T-helper 1 cell treated with Interleukin-12 subunit alpha and Interleukin-12 subunit beta and Interleukin-4 antibody, amounts not matched to agents 30 μg/mL and 1 μg/mL, for 36 hours (primary cell): ENCODE data around the gene SH3PXD2A.

Source experiments
- H3K27ac Mint-ChIP-seq: one replicate; pipeline ENCODE4 v1.8.0; 2021; ENCODE audit warnings: mild to moderate bottlenecking, mixed read lengths
- H3K27me3 Mint-ChIP-seq: one replicate; pipeline ENCODE4 v1.8.0; 2021; ENCODE audit warnings: low read depth, mixed read lengths
- H3K36me3 Mint-ChIP-seq: one replicate; pipeline ENCODE4 v1.8.0; 2021; ENCODE audit warnings: low read depth, mixed read lengths
- H3K4me1 Mint-ChIP-seq: one replicate; pipeline ENCODE4 v1.8.0; 2021; ENCODE audit warnings: low read depth, mixed read lengths
- H3K4me3 Mint-ChIP-seq: one replicate; pipeline ENCODE4 v1.8.0; 2021; ENCODE audit warnings: mild to moderate bottlenecking, moderate library complexity, mixed read lengths
- H3K9me3 Mint-ChIP-seq: one replicate; pipeline ENCODE4 v1.8.0; 2021; ENCODE audit warnings: mixed read lengths

The SH3PXD2A gene

GRCh38 chr10:103592186-103593021 is 263.0 kb downstream of the SH3PXD2A start:
- no peaks in the 10 kb centered on the region for H3K9me3 Mint-ChIP-seq
- H3K4me3 Mint-ChIP-seq, result no peak overlapping the region
- no peak overlapping the region for H3K27ac Mint-ChIP-seq
- H3K4me1 Mint-ChIP-seq, result no peaks in the 10 kb centered on the region
- H3K36me3 Mint-ChIP-seq, result no peaks in the 10 kb centered on the region
- H3K27me3 Mint-ChIP-seq, result no peaks in the 10 kb centered on the region

- Mint-ChIP-seq H3K36me3 (no peaks in the 10 kb centered on the region), H3K4me3 (no peak overlapping the region), H3K9me3 (no peaks in the 10 kb centered on the region), H3K27ac (no peak overlapping the region), H3K27me3 (no peaks in the 10 kb centered on the region), H3K4me1 (no peaks in the 10 kb centered on the region)
These were observed 264.6 kb downstream of the SH3PXD2A start for GRCh38 chr10:103590744-103591291.

DNA sequence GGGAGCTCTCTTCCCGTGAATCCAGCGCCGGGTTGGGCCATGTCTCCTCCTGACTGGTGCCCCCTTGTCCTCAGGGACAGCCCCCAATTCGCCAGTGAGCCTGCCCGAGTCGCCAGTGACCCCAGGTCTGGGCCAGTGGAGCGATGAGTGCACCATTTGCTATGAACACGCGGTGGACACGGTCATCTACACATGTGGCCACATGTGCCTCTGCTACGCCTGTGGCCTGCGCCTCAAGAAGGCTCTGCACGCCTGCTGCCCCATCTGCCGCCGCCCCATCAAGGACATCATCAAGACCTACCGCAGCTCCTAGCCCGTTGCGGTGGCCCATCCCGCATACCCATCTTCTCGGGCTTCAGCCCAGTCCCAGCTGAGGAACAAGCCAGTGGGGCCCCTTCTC is 265.3 kb downstream of the SH3PXD2A start:
- no peaks in the 10 kb centered on the region for H3K27me3 Mint-ChIP-seq
- no peaks in the 10 kb centered on the region for H3K36me3 Mint-ChIP-seq
- no peak overlapping the region for H3K4me3 Mint-ChIP-seq
- H3K4me1 Mint-ChIP-seq, result peaks cover 2% of the 10 kb centered on the region
- no peaks in the 10 kb centered on the region for H3K9me3 Mint-ChIP-seq
- no peak overlapping the region for H3K27ac Mint-ChIP-seq

DNA sequence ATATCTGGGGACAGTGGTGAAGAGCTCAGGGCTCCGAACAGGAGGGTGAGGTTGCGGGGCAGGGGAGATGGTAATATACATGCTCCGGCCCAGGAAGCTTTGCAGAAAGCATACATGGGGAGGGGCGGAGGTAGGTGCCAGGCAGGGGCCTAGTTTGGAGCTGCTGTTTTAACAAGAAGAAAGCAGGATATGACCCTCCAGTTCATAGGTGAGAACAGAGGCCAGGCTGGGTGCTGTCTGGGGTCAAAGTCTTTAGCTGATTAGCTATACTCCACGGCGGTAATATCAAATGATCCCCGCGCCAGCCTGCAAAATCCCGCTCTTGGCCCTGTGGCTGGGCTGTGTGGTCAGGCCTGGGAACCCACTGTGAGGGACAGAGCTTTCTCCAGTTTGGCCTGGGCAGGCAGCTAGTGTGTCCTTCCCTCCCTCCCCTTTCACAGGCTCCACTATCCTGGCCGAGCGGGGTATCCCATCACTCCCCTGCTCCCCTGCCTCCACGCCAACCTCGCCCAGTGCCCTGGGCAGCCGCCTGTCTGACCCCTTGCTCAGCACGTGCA is 266.2 kb downstream of the SH3PXD2A start:
- Mint-ChIP-seq H3K36me3 (no peaks in the 10 kb centered on the region), H3K27ac (peak overlapping the region; percentile 16), H3K4me3 (no peak overlapping the region), H3K27me3 (no peaks in the 10 kb centered on the region), H3K9me3 (no peaks in the 10 kb centered on the region), H3K4me1 (peaks cover 3% of the 10 kb centered on the region)

- peaks cover 3% of the 10 kb centered on the region for H3K36me3 Mint-ChIP-seq
These were observed 268.3 kb downstream of the SH3PXD2A start for GRCh38 chr10:103587073-103587472.

DNA sequence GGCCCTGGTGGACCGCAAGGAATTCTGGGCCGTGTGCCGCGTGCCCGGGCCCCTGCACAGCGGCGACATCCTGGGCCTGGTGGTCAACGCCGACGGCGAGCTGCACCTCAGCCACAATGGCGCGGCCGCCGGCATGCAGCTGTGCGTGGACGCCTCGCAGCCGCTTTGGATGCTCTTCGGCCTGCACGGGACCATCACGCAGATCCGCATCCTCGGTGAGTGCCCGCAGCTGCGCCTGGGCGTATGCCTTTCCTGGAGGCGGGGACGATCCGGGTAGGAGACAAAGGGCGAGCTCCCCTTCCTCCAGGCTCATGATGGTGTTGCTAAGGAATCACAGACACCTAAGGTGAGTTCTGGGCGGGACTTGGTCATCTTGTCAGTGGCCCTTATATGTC is 270.4 kb downstream of the SH3PXD2A start:
- Mint-ChIP-seq H3K4me3 (no peak overlapping the region), H3K36me3 (peaks cover 3% of the 10 kb centered on the region), H3K27ac (no peak overlapping the region), H3K9me3 (no peaks in the 10 kb centered on the region), H3K27me3 (peaks cover 5% of the 10 kb centered on the region), H3K4me1 (peaks cover 9% of the 10 kb centered on the region)

More at GRCh38 chr10:103587073-103587472, 268.3 kb downstream of the SH3PXD2A start:
- Mint-ChIP-seq H3K4me3 (no peak overlapping the region), H3K27ac (no peak overlapping the region), H3K9me3 (no peaks in the 10 kb centered on the region), H3K27me3 (peaks cover 5% of the 10 kb centered on the region), H3K4me1 (peaks cover 8% of the 10 kb centered on the region)

DNA sequence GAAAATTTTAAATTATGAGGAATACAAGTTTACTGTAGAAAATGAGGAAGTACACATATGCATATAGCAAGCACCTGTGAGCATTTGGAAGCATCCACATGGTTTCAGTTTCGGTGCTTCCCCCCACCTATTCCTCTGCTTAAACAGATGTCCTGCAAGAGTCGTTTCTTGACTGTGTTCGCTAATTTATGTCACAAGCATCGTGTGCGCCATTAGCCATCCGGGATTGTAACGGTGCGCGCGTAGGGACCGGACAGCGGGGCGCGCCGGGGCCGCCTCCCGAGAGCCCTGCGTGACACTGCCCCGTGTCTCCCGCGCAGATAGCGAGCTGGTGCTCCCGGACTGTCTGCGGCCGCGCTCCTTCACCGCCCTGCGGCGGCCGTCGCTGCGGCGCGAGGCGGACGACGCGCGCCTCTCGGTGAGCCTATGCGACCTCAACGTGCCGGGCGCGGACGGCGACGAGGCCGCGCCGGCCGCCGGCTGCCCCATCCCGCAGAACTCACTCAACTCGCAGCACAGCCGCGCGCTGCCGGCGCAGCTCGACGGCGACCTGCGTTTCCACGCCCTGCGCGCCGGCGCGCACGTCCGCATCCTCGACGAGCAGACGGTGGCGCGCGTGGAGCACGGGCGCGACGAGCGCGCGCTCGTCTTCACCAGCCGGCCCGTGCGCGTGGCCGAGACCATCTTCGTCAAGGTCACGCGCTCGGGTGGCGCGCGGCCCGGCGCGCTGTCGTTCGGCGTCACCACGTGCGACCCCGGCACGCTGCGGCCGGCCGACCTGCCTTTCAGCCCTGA is 271.0 kb downstream of the SH3PXD2A start:
- no peaks in the 10 kb centered on the region for H3K9me3 Mint-ChIP-seq

GRCh38 chr10:103583871-103584215 is 271.5 kb downstream of the SH3PXD2A start:
- no peaks in the 10 kb centered on the region for H3K9me3 Mint-ChIP-seq
- H3K36me3 Mint-ChIP-seq, result peaks cover 3% of the 10 kb centered on the region
- peaks cover 5% of the 10 kb centered on the region for H3K27me3 Mint-ChIP-seq
- H3K4me1 Mint-ChIP-seq, result peaks cover 9% of the 10 kb centered on the region
- peak overlapping the region; percentile 90 for H3K27ac Mint-ChIP-seq
- peak overlapping the region; percentile 94 for H3K4me3 Mint-ChIP-seq

More for the DNA sequence above, 271.0 kb downstream of the SH3PXD2A start:
- Mint-ChIP-seq H3K36me3 (peaks cover 3% of the 10 kb centered on the region), H3K27ac (peak overlapping the region; percentile 90), H3K27me3 (peaks cover 5% of the 10 kb centered on the region), H3K4me1 (peaks cover 9% of the 10 kb centered on the region), H3K4me3 (peak overlapping the region; percentile 94)

DNA sequence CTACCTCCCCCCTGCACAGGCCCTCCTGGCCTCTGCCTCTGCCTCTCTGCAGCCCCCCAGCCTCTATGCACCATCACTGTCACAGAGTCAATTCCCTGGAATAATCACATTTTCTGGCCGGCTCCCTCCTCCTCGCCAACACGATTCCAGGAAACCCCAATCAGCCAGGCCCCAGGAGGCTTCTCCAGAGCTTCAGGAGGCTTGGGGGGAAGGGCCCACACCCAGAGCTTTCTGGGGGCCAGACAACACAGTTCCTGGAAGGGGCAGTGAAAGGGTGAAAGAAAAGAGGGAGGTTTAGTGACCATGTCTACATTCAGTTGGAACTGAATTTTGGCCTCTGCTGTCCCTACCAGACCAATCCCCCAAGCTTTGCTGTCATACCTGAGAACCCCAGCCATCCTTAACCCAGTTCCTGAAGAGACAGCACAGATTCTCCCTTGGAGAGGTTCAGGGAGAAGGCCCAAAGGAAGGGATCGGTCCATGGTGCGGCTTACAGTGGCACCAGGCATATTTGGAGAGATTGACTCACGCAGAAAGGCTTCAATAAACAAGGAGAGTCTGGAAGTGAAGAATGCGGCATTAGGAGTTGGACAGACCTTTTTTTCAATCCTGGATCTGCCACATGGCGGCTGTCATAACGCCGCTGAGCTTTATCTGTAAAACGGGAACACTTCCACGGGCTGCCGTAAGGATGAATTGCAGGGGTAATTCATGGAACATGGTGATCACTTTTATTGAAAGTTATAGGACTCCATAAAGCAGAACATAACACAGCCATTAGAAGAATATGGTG is 272.8 kb downstream of the SH3PXD2A start:
- H3K27me3 Mint-ChIP-seq, result peaks cover 5% of the 10 kb centered on the region
- H3K4me3 Mint-ChIP-seq, result no peak overlapping the region
- H3K36me3 Mint-ChIP-seq, result peaks cover 3% of the 10 kb centered on the region
- H3K27ac Mint-ChIP-seq, result peak overlapping the region; percentile 3
- no peaks in the 10 kb centered on the region for H3K9me3 Mint-ChIP-seq
- H3K4me1 Mint-ChIP-seq, result peaks cover 9% of the 10 kb centered on the region

- H3K27me3 Mint-ChIP-seq, result peaks cover 5% of the 10 kb centered on the region
- peaks cover 3% of the 10 kb centered on the region for H3K36me3 Mint-ChIP-seq
- H3K4me1 Mint-ChIP-seq, result peaks cover 9% of the 10 kb centered on the region
- H3K27ac Mint-ChIP-seq, result peak overlapping the region; percentile 26
- no peaks in the 10 kb centered on the region for H3K9me3 Mint-ChIP-seq
- no peak overlapping the region for H3K4me3 Mint-ChIP-seq
These were observed 273.9 kb downstream of the SH3PXD2A start for GRCh38 chr10:103581499-103581898.

GRCh38 chr10:103580430-103580829 is 274.9 kb downstream of the SH3PXD2A start:
- Mint-ChIP-seq H3K9me3 (no peaks in the 10 kb centered on the region), H3K36me3 (peaks cover 3% of the 10 kb centered on the region), H3K4me1 (peaks cover 9% of the 10 kb centered on the region), H3K4me3 (no peak overlapping the region), H3K27ac (no peak overlapping the region), H3K27me3 (peaks cover 5% of the 10 kb centered on the region)

DNA sequence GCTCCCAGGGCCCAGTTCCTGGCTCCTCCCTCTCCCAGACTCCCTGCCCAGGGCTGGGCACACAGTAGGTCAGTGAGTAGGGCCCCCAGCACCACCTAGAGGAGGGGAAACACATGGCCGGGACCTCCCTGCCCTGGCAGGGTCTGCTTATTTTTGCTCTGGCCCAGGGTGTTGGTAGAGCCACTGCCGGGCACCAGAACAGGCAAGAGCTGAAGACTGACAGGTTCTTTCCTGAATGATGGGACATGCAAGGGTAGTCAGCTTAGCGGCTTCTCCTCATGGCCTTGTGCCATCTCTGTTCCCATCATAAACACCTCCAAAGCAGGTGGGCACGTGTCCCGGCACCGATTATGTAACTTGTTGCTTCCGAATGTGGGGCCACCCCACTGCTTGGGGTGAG is 275.4 kb downstream of the SH3PXD2A start:
- no peak overlapping the region for H3K4me3 Mint-ChIP-seq
- peaks cover 3% of the 10 kb centered on the region for H3K36me3 Mint-ChIP-seq
- peaks cover 7% of the 10 kb centered on the region for H3K4me1 Mint-ChIP-seq
- H3K27ac Mint-ChIP-seq, result no peak overlapping the region
- H3K27me3 Mint-ChIP-seq, result peaks cover 5% of the 10 kb centered on the region
- H3K9me3 Mint-ChIP-seq, result no peaks in the 10 kb centered on the region

- Mint-ChIP-seq H3K27me3 (peaks cover 3% of the 10 kb centered on the region), H3K9me3 (no peaks in the 10 kb centered on the region), H3K4me3 (no peak overlapping the region), H3K27ac (no peak overlapping the region), H3K36me3 (peaks cover 1% of the 10 kb centered on the region), H3K4me1 (peaks cover 4% of the 10 kb centered on the region)
These were observed 276.5 kb downstream of the SH3PXD2A start for GRCh38 chr10:103578782-103579382.
